NCI-H2227 (cell line): Measurements from ENCODE around the gene SH3BP4.
"Not testable (repeated sequence)": the region's sequence is repeated elsewhere in the genome, so short reads cannot be mapped to it uniquely, and the experiment has no call there.

ENCODE experiments used
- DNase-seq: peaks from one replicate; lab custom pipeline; 2025; ENCODE audit not compliant: unreplicated experiment; lab: John Stamatoyannopoulos, UW

The SH3BP4 gene

DNA sequence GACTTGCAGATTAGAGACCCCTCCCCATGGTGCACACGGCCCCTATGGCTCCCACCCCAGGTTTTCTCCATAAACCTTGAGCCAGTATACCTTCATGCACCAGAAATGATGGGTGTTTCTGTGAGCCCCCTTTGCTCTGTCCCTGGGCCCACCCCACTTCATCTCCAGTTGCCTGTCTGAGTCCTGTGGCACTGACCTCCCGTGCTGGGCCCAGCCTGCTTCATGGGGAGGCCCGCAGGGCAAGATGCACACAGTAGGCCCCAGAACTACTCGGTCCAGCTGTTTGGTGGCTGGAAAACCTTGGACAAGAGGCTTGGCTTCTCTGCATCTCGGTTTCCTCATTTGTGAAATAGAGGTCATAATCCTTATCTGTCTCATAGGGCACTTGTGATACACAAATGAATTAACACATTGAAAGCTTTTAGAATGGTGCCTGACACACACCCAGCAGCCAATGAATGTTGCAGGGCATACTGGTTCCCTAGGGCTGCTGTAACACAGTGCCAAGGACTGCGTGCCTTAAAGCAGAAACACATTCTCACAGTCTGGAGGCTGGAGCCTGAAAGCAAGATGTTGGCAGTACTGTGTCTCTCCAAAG, 58.4 kb downstream of the SH3BP4 start:
- no peak for DNase-seq

DNA sequence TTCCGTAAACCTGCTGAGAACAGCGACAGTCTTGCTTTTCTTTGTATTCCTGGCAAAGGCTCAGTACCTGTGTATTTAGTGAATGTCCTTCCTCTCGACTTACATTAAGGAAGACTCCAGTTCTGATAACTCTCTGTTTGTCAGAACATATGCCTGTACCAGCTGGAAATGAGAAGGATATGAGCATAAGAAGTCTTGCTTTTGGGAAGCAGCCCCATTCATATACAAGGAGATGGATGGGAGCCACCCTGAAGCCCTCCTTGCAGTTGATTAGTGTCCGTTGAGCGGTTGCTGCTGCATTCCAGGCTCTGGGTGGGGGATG, 59.8 kb downstream of the SH3BP4 start:
- DNase-seq: no peak

DNA sequence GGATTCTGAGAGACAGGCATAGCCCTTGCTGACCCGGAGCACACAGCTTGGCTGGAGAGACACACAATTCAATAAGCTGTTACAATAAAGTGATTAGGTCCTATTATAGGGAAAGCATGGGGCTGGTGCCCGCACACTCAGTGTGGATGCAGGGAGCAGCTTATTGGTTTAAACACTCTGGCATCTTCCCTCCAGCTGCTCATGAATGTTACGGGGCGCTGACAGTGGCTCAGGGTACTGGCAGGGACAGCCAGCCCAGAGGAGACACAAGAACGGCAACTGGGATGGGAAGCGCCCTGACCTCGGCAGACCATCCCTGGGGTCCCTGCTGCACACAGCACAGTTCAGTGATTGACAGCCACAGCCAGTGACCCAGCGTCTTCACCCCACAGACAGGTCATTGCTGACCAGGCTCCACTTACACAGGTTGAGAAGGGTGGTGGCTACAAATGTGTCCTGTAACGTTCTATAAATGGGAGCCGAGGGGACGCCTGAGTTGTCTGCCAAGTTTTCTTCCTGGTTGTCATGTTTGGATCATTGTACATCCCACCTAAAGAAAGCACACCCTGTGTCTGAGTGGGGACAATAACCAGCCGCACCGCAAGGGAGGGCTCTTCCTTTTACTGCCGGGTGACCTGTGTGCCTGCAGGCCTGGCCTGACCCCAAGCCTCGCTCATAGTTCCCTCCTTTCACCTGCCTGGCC, 60.3 kb downstream of the SH3BP4 start:
- peak; percentile 15 for DNase-seq

DNA sequence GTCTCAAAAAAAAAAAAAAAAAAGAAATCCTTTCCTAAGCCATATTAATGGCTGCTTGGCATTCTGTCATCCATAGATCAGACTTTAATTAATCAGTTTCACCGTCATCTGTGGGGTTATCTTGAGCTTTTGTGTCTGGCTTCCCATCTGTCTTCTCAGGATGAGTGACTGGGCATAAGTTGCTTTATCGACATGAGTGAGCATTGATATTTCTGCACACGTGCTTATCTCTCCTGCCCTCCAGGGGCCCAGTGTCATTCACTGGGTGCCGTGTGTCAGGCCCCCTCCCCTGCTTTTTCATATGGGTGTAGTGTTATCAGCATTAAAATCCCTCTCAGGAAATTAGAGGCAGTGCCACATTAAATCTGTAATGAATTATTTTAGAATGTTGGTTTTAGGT, 65.6 kb downstream of the SH3BP4 start:
- DNase-seq: no peak

DNA sequence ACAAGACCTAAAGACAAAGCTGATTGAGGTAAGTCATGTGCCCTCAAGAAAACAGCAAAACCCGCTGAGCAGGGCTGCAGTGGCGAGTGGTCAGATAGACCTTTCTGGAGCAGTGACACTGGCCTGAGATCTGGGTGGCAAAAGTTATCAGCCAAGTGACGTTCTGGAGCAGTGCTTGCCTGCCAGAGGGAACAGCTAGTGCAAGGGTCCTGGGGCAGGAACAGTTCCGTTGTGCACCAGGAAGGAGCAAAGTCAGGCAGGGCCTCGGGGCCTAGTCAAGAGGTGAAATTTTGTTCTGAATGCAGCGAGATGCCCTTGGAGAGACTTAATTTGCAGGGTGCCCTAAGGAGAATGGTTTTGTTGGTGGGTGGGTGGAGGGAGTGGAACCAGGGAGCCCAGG, 67.0 kb downstream of the SH3BP4 start:
- no peak for DNase-seq

DNA sequence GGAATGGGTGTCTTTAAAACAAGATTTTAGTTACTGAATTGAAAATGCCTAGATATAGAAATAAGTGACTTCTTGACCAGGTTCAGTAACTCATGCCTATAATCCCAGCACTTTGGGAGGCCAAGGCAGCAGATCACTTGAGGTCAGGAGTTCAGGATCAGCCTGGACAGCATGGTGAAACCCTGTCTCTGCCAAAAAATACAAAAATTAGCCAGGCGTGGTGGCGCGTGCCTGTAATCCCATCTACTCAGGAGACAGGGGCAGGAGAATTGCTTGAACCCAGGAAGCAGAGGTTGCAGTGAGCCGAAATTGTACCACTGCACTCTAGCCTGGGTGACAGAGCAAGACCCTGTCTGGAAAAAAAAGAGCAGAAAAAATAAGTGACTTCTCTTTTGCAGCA, 68.3 kb downstream of the SH3BP4 start:
- DNase-seq: not testable (repeated sequence)

DNA sequence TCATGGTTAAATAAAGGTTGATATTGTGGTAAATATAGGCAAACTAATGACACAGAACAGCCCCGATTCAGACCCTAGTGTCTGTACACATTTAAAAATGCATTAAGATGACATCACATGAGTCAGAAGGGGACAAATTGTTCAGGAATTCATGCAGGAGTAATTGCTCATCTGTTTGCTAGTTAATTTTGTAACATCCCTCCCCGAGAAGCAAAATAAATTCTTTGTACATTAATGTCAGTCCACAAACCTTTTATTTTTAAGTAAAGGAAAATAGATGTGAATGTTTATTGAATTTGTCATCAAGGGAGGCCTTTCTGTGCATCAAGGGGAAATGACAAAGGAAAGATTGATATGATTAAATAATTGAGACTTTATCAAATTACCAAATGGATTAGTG, 69.9 kb downstream of the SH3BP4 start:
- no peak for DNase-seq

DNA sequence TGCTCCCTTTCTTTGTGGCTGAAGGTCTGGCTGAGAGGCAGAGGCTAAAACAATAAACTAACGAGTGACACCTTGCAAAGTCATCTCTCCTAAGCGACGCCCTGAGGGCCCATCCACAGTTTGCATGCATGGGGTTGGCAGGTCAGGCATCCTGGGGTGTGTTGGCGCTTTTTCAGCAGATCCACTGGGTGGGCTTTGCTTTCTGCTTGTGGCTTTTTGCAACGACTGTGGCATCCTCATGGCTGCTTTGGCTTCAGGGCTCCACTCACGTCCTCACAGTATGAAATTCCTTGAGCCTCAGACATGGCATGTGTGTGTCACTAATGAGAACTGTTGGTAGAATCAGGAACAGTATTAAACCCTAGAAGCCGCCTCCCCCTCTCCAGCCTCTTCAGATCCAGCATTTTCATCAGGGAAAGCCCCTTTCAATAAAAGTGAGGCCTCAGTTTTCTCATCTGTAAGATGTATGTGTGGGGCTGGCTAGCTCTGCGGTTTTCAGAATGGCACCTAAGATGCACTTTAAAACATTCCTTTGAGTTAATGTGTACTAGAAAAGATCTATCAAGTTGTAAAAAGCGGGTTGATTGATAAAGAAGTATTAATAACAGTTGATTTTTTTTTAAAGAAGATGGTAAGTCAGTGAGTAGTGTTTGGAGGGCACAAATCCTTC, 72.5 kb downstream of the SH3BP4 start:
- DNase-seq: no peak

DNA sequence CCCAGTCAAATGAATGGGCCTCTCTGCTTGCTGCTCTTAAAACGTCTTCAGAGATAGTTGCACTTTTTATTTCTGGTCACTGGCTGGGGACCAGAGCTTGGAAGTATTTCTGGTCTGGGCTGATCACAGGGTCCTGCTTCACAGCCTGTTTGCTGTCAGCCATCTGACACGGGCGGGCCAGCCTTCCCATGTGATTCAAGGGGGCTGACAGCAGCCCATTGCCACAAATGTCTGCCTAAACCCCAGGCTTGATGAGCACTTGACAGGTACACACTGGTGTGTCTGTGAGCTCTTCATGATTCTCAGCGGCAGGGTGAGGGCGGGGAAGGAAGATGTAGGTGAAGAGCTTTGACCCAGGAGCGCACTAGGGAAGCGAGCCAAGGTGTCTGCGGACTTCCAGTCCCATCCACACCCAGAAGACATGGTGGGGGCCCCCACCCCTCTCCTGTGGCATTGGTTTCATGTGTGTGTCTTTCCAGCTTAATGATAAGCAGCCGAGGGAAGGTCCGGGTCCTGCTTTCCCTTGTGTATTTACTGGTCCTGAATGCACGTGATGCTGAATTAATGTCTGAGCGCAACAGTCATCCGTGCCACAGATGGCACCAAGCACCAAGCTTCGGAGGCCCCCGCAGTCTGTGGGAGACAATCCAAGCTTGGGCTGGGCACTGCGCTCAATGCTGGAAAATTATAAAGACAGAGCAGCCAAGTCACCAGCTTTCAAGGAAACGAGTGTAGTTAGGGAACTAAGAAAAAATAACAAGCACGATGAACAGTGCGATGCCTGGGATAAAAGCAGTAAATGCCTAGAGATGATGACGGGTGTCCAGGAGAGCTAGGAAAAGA, 73.3 kb downstream of the SH3BP4 start:
- no peak for DNase-seq

DNA sequence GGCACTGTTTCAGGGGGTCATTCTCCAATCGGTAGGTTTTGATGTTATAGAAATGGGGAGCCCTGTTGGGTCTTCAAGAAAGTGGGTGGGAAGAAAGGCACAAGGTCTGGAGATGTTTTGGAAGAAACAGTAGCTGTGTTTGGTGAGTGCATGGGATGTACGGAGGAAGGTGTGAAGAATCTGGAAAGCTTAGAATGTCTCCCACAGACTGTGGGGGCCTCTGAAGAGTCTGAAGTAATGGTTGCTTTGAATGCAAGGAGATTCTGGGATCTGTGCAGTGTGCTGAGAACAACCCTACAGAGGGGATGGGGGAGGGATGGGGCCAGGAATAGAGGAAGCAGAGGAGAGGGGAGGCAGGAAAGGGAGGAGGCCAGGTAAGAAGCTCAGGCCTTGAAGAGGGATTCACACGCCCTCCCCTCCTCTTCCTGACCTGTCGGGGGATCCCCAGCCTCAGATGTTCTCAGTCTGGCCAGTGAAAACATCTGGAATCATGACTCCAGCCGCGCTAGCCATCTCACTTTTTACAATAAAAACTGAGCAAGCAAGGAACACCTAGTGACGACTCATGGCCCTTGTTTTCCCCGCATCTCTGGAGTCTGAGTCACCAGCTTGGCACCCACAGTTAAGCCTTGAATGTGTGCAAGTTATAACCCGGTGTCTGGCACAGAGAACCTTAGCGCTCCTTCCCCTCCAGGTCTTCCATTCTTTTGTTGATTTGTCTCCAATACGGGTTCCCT, 74.2 kb downstream of the SH3BP4 start:
- DNase-seq: no peak

DNA sequence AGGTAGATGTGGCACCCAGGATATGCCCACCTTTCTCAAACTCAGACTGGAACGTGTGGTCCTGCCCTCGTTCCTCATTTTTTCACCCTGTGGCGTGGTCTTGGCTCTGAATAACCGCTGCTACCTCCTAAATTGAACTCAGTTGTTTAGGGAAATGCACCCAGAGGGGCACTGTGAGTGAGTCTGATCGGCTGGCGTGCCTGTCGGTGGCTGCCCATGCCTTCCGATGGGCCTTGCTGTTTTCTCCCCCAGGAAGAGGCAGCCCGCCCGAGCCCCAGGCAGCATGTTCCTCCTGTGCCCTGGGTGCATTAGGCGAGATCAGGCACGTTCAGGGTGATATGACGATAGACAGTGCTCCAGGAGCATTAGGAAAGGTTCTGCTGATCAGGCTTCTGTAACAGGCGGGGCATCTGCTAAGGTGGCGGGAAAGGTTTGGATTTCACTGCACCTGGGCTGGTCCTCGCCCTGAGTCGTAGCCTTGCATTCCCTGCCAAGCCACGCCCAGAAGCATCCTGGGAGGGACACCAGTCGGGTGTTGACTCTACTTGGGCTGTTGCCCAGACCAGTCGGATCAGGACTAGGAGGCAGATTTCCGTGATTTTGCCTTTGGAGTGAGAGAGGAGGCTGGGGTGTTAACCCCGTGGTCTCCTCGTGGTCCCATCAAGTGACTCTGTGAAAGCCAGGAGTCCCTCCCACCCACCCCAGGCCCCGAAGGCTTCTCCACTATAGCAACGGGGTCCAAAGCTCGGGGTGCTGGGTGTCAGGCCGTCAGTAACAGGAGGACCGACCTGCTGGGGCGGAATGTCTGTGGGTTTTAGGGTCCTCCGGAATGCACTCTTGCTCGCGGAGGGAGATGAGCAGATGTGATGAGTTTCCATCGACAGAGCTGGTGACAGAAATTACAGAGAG, 75.1 kb downstream of the SH3BP4 start:
- no peak for DNase-seq

DNA sequence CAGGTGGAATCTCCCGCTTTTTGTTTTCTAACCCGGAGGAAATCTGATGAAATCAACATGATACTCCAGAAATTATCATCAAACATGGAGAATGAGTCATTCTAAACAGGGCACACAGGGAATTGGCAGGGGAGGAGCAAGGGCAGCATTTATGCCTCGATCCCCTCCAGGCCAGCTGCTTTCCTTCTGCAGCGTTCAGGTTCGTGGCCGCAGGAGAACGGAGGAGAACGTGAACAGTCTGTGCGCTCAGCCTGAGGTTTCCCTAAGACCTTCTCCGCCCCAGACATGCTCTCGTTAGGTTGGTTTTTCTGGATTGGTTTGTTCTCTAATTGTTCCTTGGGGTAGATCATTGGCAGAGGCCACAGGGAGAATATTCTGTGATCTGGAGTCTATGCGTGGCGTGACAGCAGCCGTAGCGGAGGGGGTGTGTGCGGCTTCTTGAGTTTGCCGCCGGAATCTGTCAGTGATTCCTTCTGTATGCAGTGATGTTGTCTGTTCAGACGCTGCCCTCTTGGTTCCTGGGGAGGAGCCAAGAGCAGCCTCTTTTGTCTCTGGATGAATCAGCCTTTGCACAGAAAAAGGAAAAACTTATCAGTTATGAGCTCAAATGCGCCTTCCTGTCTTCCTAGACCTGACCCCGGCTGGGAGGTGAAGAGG, 75.9 kb downstream of the SH3BP4 start:
- DNase-seq: no peak

DNA sequence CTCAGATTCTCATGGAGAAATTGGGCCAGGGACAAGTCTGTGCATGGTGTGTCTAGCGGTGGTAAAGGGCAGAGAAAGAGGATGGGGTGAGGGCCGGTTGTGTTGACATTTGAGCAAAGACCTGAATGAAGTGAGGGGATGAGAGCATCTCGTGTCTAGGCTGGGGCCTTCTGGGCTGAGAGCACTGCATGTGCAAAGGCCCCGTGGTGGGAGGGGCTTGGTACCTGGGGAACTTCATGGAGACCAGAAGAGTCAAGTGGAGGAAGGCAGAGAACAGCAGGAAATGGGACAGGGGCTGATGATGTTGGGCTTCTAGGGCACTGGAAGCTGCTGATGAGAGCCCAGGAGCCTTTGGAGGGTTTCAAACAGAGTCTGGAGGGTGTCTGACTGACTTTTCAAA, 76.8 kb downstream of the SH3BP4 start:
- DNase-seq: no peak

DNA sequence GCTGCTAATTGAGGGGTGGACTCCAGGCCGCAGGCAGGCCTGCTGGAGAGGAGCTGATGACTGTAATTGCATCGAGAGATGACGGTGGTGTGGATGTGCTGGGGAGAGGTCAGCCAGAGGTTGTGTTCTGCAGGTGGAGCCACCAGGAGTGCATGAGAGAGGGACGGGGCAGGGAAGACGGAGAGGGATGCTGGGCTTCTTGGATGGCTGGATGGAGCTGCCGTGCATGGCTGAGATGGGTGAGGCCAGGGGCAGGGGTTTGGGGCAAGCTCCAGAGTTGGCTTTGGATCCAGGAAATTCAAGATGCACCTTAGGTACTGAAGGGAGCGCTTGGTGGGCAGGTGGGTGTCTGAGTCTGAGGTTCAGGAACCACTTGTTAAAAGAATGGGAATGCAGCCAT, 77.2 kb downstream of the SH3BP4 start:
- no peak for DNase-seq

DNA sequence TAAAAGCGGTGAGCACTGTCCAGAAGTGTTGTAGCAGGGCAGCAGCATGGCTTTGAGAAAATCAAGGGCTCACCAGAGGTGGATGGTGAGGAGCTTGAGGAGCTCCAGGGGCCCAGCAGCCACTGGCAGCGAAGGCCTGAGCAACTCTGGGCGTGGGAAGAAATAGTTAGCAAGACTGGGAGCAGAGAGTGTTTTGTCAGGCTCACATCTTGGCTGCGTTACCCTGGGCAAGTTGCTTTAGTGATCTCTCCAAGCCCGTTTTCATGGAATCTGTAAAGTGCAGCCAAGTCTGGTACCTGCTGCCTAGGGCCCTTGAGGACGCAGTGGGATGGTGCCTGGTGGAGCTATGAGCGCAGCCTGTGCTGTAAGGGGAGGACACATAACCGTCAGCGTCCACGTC, 78.3 kb downstream of the SH3BP4 start:
- no peak for DNase-seq

DNA sequence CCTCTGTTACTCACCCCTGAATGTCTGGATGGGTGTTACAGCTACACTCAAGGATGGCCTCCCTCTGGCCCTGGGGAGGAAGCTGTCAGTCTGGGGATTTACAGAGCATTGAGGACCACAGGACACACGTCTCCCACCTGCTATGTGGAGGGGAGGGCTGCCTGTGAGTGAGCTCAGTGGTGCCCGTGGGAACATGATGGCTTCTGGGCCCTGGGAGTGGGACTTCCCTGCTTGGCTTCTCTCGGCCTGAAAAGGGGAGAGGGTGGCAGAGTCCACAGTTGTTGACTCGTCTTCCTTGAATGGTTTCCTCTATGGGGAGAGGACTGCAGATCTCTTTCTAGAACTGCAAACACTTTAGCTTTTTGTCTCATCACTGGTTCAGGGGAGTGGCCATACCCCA, 79.1 kb downstream of the SH3BP4 start:
- no peak for DNase-seq

DNA sequence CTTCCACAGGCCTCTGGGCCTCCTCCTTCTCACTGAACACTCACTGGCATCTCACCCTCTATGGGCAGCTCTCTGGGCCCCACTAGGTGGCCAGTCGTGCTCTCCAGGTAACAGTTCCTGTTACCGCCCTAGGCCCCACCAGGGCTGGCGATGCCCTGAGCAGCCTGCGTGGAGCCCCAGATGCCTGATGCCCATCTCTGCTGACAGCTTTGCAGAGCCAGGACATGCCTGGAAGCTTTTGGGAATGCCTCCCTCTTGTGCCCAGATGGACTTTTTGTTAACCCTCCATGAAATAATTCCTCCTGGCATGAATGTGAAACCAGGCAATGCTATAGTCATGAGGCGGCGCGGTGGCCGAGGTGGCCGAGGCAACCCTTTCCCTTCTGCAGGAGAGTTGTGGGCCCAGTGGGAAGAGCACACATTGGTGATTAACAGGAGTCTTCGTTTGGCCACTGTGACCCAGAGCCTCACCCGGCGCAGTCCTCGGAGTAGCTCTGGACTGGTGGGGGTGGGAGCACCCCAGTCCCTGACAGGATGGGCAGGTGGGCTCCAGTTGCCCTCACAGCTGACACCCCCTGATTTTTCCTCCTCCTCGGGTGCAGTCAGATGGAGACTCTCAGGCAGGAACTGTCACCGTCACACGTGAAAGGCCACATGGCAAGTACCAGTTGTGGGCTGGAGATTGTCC, 80.0 kb downstream of the SH3BP4 start:
- DNase-seq: no peak

DNA sequence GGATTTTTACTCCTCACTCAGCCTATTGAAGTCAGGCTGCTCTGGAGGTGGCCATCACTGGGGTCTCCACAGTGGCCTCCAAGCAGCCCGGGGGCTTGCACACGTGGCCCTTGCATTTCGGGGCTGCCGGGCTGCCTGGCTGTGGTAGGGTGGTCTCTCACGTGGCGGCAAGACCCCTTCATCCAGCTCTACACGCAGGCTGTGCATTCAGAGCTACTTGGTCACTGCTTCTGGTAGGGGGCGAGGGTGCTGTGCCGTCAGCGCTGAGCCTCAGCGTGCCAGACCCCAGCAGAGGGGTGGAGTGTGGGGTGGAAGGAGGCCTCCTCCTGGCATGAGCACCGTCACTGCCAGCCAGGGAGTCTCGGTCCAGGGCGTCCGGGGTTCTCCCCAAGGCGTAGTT, 80.6 kb downstream of the SH3BP4 start:
- DNase-seq: no peak

DNA sequence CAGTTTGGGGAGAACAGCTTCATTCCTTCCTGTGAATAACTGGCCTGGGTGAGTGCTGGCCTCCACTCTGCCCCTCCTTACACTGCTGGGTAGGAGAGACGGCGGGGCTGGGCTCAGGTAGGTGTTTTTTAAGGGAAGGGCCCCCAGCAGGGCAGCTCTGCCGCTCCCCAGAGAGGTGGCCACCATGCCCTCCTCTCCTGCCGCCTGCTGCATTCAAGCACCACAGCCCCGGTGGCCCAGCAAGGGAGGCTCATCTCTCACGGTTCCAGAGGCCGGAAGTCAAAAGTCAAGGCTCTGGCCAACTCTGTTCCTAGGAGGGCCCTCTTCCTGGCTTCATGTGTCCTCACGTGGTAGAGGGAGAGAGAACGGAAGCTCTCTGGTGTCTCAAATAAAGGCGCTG, 81.1 kb downstream of the SH3BP4 start:
- no peak for DNase-seq
